Dendritic cell treated with granulocyte-macrophage colony-stimulating factor and Interleukin-4, amounts not matched to agents 40 ng/mL and 50 ng/mL, for 4 days (primary cell): ENCODE results near the gene KCNC1.

Experiments
- H3K27ac Mint-ChIP-seq: one replicate; pipeline ENCODE4 v1.8.0; 2022; ENCODE audit warnings: mild to moderate bottlenecking, mixed read lengths
- H3K27me3 Mint-ChIP-seq: one replicate; pipeline ENCODE4 v1.8.0; 2022; ENCODE audit warnings: mild to moderate bottlenecking, mixed read lengths
- H3K36me3 Mint-ChIP-seq: one replicate; pipeline ENCODE4 v1.8.0; 2022; ENCODE audit warnings: low read depth, mixed read lengths
- H3K4me1 Mint-ChIP-seq: one replicate; pipeline ENCODE4 v1.8.0; 2022; ENCODE audit warnings: low read depth, mixed read lengths
- H3K4me3 Mint-ChIP-seq: one replicate; pipeline ENCODE4 v1.8.0; 2022; ENCODE audit warnings: mild to moderate bottlenecking, moderate library complexity, mixed read lengths
- H3K9me3 Mint-ChIP-seq: one replicate; pipeline ENCODE4 v1.8.0; 2022; ENCODE audit warnings: mixed read lengths
- intact Hi-C: fragments of 100-400 bp; cut with micrococcal nuclease; formaldehyde crosslinking; loops from one replicate; pipeline ENCODE4 v1.15.0; 2022

The KCNC1 gene

DNA sequence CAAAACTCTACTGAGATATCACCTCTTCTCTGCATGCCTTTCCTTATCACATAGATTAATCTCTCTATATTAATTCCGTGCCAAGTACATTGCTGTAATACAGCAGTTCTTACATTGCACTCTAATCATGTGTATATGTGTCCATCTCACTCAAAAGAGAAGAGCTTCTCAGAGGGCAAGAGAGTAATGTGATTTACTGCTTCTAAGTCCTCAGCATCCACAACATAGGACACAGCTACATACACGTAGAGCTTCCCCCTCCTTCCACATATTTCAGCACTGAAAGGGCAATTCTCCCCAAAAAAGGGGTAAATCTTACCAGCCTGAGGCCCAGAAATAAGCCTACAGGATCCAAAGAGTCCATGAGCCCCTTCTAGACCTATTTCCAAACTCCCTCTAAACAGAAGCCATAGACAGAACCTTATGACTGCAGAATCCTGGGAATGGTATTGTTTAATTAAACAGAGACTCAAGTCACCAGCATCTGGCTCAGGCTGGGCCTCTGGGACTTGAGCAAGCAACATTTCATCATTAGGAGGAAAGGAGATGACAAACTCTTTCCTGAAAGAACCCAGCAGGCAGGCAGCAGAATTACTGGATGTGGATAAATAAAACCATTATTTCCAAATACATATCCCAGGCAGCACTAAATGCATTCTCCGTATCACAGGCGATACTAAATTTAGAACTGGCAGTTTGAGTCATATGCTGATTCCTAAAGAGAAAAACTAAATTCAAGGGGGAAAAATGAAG, 87.2 kb downstream of the KCNC1 start:
- Mint-ChIP-seq H3K27ac (no peak overlapping the region), H3K4me1 (peaks cover 5% of the 10 kb centered on the region), H3K27me3 (no peaks in the 10 kb centered on the region), H3K36me3 (no peaks in the 10 kb centered on the region), H3K9me3 (no peaks in the 10 kb centered on the region), H3K4me3 (no peak overlapping the region)
- intact Hi-C loops = no loop called here

DNA sequence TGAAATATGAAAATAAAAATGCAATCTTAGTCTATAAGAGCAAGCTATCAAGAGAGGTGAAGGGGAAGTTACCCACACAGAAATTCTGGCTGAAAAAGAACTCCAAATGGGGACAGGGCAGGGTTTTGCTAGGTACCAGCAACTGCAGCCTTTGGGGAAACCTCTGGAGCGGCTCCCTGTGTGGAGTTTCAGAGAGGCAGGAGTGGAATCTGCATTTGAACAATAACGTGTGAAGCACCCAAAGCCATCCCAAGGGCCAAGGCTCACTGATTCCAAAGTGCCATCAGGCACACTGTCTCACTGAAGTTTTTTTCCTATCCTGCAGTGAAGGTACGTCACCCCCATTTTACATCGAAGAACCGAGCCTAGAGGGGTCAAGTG, 87.8 kb downstream of the KCNC1 start:
- H3K36me3 Mint-ChIP-seq = no peaks in the 10 kb centered on the region
- H3K27ac Mint-ChIP-seq = no peak overlapping the region
- H3K9me3 Mint-ChIP-seq = no peaks in the 10 kb centered on the region
- H3K4me3 Mint-ChIP-seq = no peak overlapping the region
- H3K27me3 Mint-ChIP-seq = no peaks in the 10 kb centered on the region
- H3K4me1 Mint-ChIP-seq = peaks cover 5% of the 10 kb centered on the region
- intact Hi-C loops = no loop called here

DNA sequence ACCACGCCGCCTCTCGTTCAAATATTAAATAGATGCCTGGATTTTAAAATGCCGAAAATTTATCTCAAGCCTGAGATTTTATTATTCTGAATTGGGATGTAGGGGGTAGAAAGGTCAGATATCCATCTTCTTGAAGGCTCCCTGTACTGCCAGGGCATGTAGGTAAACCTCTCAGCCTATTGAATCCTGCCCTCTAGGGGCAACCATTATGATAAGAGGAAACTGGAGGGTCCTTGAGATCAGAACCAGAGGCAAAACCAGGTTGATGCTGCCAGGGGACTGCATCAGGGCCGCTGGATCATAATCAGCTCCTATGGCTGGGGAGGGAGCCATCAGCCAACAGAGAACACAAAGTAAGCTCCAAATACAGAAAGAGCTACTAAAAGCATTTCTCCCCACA, 92.4 kb downstream of the KCNC1 start:
- no peak overlapping the region for H3K4me3 Mint-ChIP-seq
- H3K36me3 Mint-ChIP-seq = no peaks in the 10 kb centered on the region
- H3K9me3 Mint-ChIP-seq = no peaks in the 10 kb centered on the region
- no peaks in the 10 kb centered on the region for H3K27me3 Mint-ChIP-seq
- intact Hi-C loops = no loop called here
- no peak overlapping the region for H3K27ac Mint-ChIP-seq
- H3K4me1 Mint-ChIP-seq = no peaks in the 10 kb centered on the region

DNA sequence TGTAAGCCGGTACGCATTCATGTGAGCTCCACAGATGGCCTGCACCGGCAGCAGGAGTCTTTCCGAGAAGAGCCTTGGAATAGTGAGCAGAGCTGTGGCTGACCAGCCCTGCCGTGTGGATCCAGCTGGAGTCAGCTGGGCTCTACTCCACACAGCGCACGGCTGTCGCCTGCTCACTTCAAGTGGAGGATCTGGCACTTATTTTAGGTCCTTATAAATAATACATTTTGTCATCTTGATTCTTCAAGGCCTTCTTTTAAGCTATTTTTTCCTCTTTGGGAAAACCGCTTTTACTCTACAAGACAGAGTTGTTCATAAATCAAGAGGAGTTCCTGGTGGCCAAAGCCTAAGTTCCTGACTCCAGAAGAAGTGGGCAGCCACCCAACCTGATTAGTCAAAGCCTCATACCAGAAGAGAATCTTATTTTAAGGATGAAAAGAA, 93.8 kb downstream of the KCNC1 start:
- no peak overlapping the region for H3K27ac Mint-ChIP-seq
- no peaks in the 10 kb centered on the region for H3K36me3 Mint-ChIP-seq
- H3K4me3 Mint-ChIP-seq = no peak overlapping the region
- H3K27me3 Mint-ChIP-seq = no peaks in the 10 kb centered on the region
- H3K4me1 Mint-ChIP-seq = no peaks in the 10 kb centered on the region
- intact Hi-C loops = no loop called here
- H3K9me3 Mint-ChIP-seq = no peaks in the 10 kb centered on the region

DNA sequence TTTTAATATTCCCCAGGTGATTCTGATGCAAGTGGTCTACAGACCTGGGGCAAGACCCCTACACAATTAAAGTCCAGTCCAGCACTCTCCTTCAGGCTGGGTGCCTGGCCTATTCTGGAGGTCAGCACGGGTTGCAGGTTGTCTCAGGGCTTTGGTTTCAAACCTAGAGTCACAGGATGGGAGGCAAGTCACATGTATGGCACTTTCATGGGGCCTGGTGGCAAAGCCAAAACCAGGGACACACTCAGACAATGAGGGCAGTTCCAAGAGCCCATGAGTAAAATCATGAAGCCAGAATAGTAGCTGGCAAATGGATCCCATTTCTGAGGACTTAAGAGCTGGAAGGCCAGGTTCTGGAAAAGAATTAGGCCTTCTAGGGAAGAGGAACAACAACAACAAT, 96.6 kb downstream of the KCNC1 start:
- H3K27me3 Mint-ChIP-seq = no peaks in the 10 kb centered on the region
- H3K9me3 Mint-ChIP-seq = no peaks in the 10 kb centered on the region
- no peaks in the 10 kb centered on the region for H3K4me1 Mint-ChIP-seq
- H3K36me3 Mint-ChIP-seq = no peaks in the 10 kb centered on the region
- intact Hi-C loops = no loop called here
- H3K4me3 Mint-ChIP-seq = no peak overlapping the region
- no peak overlapping the region for H3K27ac Mint-ChIP-seq

DNA sequence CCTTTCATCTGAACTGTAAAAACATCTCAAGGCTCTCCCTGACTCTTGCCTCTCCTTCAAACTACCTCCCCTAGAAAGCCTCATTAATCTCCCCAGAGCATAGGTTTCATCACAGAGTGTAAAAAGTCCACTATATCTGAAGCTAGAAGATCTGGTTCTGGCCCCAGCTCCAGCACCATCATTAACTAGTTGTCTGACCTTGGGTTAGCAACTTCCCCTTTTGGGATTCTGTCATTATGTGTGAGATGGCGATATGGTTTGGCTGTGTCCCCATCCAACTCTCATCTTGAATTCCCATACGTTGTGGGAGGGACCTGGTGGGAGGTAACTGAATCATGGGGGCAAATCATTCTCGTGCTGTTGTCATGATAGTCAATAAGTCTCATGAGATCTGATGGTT, 97.3 kb downstream of the KCNC1 start:
- H3K4me3 Mint-ChIP-seq = no peak overlapping the region
- H3K4me1 Mint-ChIP-seq = no peaks in the 10 kb centered on the region
- H3K36me3 Mint-ChIP-seq = no peaks in the 10 kb centered on the region
- no peaks in the 10 kb centered on the region for H3K9me3 Mint-ChIP-seq
- no peaks in the 10 kb centered on the region for H3K27me3 Mint-ChIP-seq
- no peak overlapping the region for H3K27ac Mint-ChIP-seq
- intact Hi-C loops = no loop called here
